CD4-positive, alpha-beta T cell (primary cell): Measurements from ENCODE around the gene PHF3. TPM values are rescaled to one million over a fixed set of nuclear protein-coding genes. Genes with fewer than 3 reads are reported as not detected.

Experiments
- ATAC-seq: fragments of 200-7000 bp; cut with Tn5 transposase; one replicate; pipeline ENCODE4 v1.10.0; 2022; ENCODE audit warnings: mild to moderate bottlenecking; ENCODE audit not compliant: poor library complexity
- CTCF ChIA-PET: fragments of 350-600 bp; sonication (Branson Sonifier 250); formaldehyde crosslinking; loops from one replicate; lab custom pipeline; 2021; ENCODE audit warnings: antibody characterized with exemption, inconsistent platforms; lab: Charles Lee
- POLR2A ChIA-PET: fragments of 350-600 bp; sonication (Branson Sonifier 250); formaldehyde crosslinking; loops from one replicate; lab custom pipeline; 2021; ENCODE audit warnings: antibody characterized with exemption, inconsistent platforms; lab: Charles Lee
- DNase-seq, 14 experiments: peaks; one replicate each; pipeline ENCODE4 v3.0.0-alpha.2; 2013 to 2020; ENCODE audit warnings: mixed read lengths in 2 of 14
- H3K27ac ChIP-seq, 2 donors: one replicate each; pipeline versions ENCODE4 v1.5.1 to v1.7.0; 2013; ENCODE audit warnings: low read length in 2 of 2, low read depth in 1 of 2, mild to moderate bottlenecking in 1 of 2
- H3K27me3 ChIP-seq, 2 experiments: 1 replicate in 1 of 2; 2 replicates in 1 of 2; pipeline versions ENCODE4 v1.6.1 to v1.7.0; 2013; ENCODE audit warnings: low read length in 2 of 2, control low read depth in 1 of 2, mild to moderate bottlenecking in 1 of 2, moderate library complexity in 1 of 2; ENCODE audit not compliant: insufficient read depth in 2 of 2, control insufficient read depth in 1 of 2
- H3K36me3 ChIP-seq: one replicate; pipeline ENCODE4 v1.6.1; 2013; ENCODE audit warnings: low read length, control low read depth; ENCODE audit not compliant: insufficient read depth
- H3K4me1 ChIP-seq: one replicate; pipeline ENCODE4 v1.6.1; 2013; ENCODE audit warnings: low read length, control low read depth; ENCODE audit not compliant: insufficient read depth
- H3K4me3 ChIP-seq: one replicate; pipeline ENCODE4 v1.5.1; 2013; ENCODE audit warnings: mild to moderate bottlenecking, low read length, moderate library complexity
- H3K9me3 ChIP-seq, 2 experiments: 1 replicate in 1 of 2; 2 replicates in 1 of 2; pipeline versions ENCODE4 v1.6.1 to v1.7.0; 2013; ENCODE audit warnings: low read length in 2 of 2, mild to moderate bottlenecking in 2 of 2, control low read depth in 1 of 2, moderate library complexity in 1 of 2; ENCODE audit not compliant: control insufficient read depth in 1 of 2, insufficient read depth in 1 of 2
- H3K27ac Mint-ChIP-seq: one replicate; pipeline ENCODE4 v1.8.0; 2020; ENCODE audit warnings: mixed read lengths
- H3K27me3 Mint-ChIP-seq: one replicate; pipeline ENCODE4 v1.8.0; 2021; ENCODE audit warnings: mixed read lengths
- H3K36me3 Mint-ChIP-seq: one replicate; pipeline ENCODE4 v1.8.0; 2021; ENCODE audit warnings: low read depth, mixed read lengths
- H3K4me1 Mint-ChIP-seq: one replicate; pipeline ENCODE4 v1.8.0; 2021; ENCODE audit warnings: low read depth, mixed read lengths
- H3K4me3 Mint-ChIP-seq: one replicate; pipeline ENCODE4 v1.8.0; 2020; ENCODE audit warnings: mild to moderate bottlenecking, mixed read lengths
- H3K9me3 Mint-ChIP-seq: one replicate; pipeline ENCODE4 v1.8.0; 2020; ENCODE audit warnings: mixed read lengths
- CTCF ChIP-seq: fragments of 200-600 bp; IDR thresholded peaks from one replicate; pipeline ENCODE4 v1.8.0; 2022; ENCODE audit warnings: antibody characterized with exemption, mild to moderate bottlenecking
- intact Hi-C, 2 experiments: fragments of 100-400 bp; cut with DNase I in 1 of 2; cut with micrococcal nuclease in 1 of 2; formaldehyde crosslinking; loops; one replicate each; pipeline versions ENCODE4 v1.15.1 to v1.9.0; 2023 to 2025; cut with DNase I, micrococcal nuclease
- polyA plus RNA-seq, 2 donors: library from polyadenylated mRNA; unstranded; fragments of 120-200 nt; gene quantifications; one replicate each; pipeline ENCODE4 v1.2.1, GENCODE V29; 2013
- total RNA-seq, 174 experiments: library from RNA in 2 of 174; stranded (reverse) in 2 of 174; gene quantifications; one replicate each; pipeline ENCODE4 v1.2.3 and lab custom pipeline; 2021 to 2026

The PHF3 gene
- total RNA-seq, result 100 to 1,000 TPM; 125 to 136 TPM
- polyA plus RNA-seq (2013, experiment 1 of 2), result 52.1 TPM
- polyA plus RNA-seq (2013, experiment 2 of 2), result 69.3 TPM
- total RNA-seq (lab: John Stamatoyannopoulos, UW), result 81.6 to 634 (median 407) reads per million in 172 experiments

GRCh38 chr6:63635588-63636517 lies at the start of gene PHF3:
PHF3 (plus strand) TSS chr6:63635802; CDS start chr6:63646552, 10,750 bp downstream.
- Histone ChIP-seq H3K9me3 (no peaks in the 10 kb centered on the region), H3K36me3 (no peaks in the 10 kb centered on the region), H3K27me3 (no peaks in the 10 kb centered on the region), H3K4me1 (peaks cover 7% of the 10 kb centered on the region), H3K27ac (peak within 1 kb of the TSS; percentile 93 to 97), H3K4me3 (peak within 1 kb of the TSS; percentile 95)
- TF ChIP-seq CTCF, result no peak
- Mint-ChIP-seq H3K4me3 (peak within 1 kb of the TSS; percentile 99), H3K36me3 (peaks cover 11% of the 10 kb centered on the region), H3K4me1 (peaks cover 56% of the 10 kb centered on the region), H3K27ac (peak within 1 kb of the TSS; percentile 99), H3K27me3 (no peaks in the 10 kb centered on the region), H3K9me3 (no peaks in the 10 kb centered on the region)
- ATAC-seq, result peak; percentile 89
- ChIA-PET CTCF (interaction anchor here (0.6 to 4.2 kb wide), 8 partner anchors 8 to 128 kb away, joined by 3 to 18 read pairs (median 4); no protein-coding TSS in a partner anchor), POLR2A (interaction anchor here (0.6 to 4.5 kb wide), 32 partner anchors 9 to 129 kb away, joined by 3 to 107 read pairs (median 4); partner anchors contain the start of genes LOC128125822 and PTP4A1)
- intact Hi-C loops, result loop anchor here (1.0 to 5.0 kb wide), 5 partner anchors 15 to 71 kb away; partner anchors contain the start of genes LOC128125822 (in 2 of the 2) and PTP4A1 (in 2 of the 2)
- peak; percentile 78 to 98 (median 88) for DNase-seq

GRCh38 chr6:63589952-63590411 lies 45.6 kb upstream of the PHF3 start:
- TF ChIP-seq CTCF, result no peak
- intact Hi-C loops, result loop anchor here in 1 of 2 experiments (5.0 kb wide), 1 partner anchor 117 kb away; no protein-coding TSS in a partner anchor
- Mint-ChIP-seq H3K27ac (no peak overlapping the region), H3K27me3 (peaks cover 12% of the 10 kb centered on the region), H3K9me3 (no peaks in the 10 kb centered on the region), H3K36me3 (no peaks in the 10 kb centered on the region), H3K4me3 (no peak overlapping the region), H3K4me1 (no peaks in the 10 kb centered on the region)
- Histone ChIP-seq H3K27ac (no peak overlapping the region), H3K4me1 (no peaks in the 10 kb centered on the region), H3K4me3 (no peak overlapping the region), H3K9me3 (no peaks in the 10 kb centered on the region), H3K27me3 (no peaks in the 10 kb centered on the region), H3K36me3 (no peaks in the 10 kb centered on the region)
- POLR2A ChIA-PET, result no interaction called here
- CTCF ChIA-PET, result no interaction called here
- no peak for DNase-seq
- ATAC-seq, result no peak

- Histone ChIP-seq H3K9me3 (no peaks in the 10 kb centered on the region), H3K36me3 (no peaks in the 10 kb centered on the region), H3K4me3 (no peak overlapping the region), H3K27me3 (no peaks in the 10 kb centered on the region), H3K27ac (no peak overlapping the region), H3K4me1 (peaks cover 2% of the 10 kb centered on the region)
- ChIA-PET CTCF (no interaction called here), POLR2A (interaction anchor here (1.7 kb wide), 1 partner anchor 19 kb away, joined by 5 read pairs; no protein-coding TSS in a partner anchor)
- no peak for ATAC-seq
- Mint-ChIP-seq H3K36me3 (no peaks in the 10 kb centered on the region), H3K4me3 (no peak overlapping the region), H3K9me3 (no peaks in the 10 kb centered on the region), H3K27ac (no peak overlapping the region), H3K27me3 (peaks cover 18% of the 10 kb centered on the region), H3K4me1 (peaks cover 2% of the 10 kb centered on the region)
- no peak for TF ChIP-seq CTCF
- no peak for DNase-seq
- intact Hi-C loops, result no loop called here
These were observed 42.7 kb upstream of the PHF3 start for GRCh38 chr6:63592886-63593285.
